Activated naive CD4-positive, alpha-beta T cell (primary cell): Measurements from ENCODE around the gene SERPINA1.
"Not testable (repeated sequence)": the region's sequence is repeated elsewhere in the genome, so short reads cannot be mapped to it uniquely, and the experiment has no call there.

Experiments
- DNase-seq, 4 experiments: peaks; one replicate each; lab custom pipeline; 2025; lab: John Stamatoyannopoulos, UW

Gene SERPINA1

DNA sequence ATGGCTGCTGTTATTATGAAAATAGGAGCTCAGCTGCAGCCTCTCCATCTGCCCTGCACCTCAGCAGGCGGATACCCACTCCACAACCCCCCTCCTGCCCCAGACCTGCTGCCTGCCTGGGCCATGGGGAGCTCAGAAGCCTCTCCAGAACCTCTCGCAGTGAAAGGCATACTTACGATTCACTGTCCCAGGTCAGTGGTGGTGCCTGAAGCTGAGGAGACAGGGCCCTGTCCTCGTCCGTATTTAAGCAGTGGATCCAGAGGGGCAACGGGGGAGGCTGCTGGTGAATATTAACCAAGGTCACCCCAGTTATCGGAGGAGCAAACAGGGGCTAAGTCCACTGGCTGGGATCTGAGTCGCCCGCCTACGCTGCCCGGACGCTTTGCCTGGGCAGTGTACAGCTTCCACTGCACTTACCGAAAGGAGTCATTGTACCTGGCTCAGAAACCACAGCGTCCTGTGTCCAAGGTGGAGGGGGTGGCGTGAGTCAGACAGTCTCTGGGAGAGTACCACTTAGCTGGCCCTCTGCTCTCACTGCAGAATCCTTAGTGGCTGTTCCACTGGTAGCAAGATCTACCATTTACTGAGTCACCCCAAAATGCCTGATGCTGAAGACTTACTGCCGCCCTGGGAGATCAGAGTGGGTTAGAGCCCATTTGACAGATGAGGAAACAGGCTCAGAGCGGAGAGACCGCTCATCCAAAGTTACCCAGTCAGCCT, at the start of gene SERPINA1:
SERPINA1 (minus strand) TSS at position 219 of the 720 bp plus-strand sequence. CDS start 5,365 bp downstream, outside the sequence.
- DNase-seq = no peak

DNA sequence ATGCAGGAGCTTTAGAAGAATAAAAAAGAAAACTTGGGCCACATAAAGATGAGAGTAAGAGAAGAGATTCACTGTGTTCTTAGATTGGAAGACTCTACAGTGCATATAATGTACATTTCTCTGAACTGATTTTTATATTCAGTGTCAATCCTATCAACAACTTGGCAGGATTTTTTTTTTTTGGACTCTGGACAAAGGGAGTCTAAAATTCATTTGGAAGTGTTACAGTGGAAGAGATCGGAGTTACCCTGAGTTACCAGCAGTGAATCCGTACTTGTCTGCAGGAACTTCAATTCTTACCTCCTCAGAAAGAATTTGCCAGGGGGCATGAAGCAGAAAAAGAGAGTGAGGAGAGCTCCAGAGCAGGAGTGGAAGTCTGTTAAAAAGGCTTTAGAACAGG, 40.2 kb upstream of the SERPINA1 start:
- DNase-seq = no peak

DNA sequence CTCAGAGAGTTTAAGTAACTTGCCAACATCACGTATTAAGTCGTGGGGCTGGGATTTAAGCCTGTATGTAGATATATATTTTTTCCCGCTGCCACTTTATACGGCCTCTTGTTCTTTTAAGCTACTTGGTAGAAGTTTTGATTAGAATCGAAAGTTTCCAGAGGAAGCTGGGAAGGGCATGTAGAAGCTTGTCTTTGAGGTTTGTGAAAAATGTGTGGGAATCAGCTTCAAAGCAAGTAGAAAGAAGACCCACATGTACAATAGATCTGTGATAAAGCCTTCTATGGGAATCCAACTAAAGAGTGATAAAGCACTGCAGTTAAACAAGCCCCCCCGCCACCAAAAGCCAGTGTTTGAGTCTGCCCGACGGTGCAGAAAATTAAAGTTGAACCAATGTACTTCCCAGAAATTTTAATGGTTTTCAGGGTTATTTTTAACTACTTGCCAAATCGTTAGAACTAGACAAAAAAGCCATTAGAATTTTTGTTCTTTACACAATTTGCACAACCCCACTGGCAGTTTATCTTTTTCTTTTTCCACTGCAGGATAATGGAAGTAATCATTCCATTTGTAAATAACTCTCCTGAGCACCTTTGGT, 38.7 kb upstream of the SERPINA1 start:
- no peak for DNase-seq

DNA sequence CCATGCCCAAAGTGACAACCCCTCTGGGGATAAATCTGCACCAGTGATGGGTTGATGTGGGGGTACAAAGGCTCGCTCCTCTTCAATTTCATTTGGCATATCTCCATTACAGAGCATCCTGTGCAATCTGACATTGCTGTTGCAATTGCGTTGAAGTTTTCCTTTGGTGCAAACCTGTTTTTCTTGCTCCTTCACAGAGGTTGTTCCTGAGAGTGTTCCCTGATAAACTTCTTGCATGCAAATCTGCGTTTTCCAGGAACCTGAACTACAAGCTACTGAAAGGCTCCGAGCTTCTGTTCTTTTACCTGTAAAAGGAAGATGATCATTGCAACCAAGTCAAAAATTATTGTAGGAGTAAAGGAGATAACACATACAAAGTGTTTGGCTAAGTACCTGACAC, 38.1 kb upstream of the SERPINA1 start:
- DNase-seq = no peak

DNA sequence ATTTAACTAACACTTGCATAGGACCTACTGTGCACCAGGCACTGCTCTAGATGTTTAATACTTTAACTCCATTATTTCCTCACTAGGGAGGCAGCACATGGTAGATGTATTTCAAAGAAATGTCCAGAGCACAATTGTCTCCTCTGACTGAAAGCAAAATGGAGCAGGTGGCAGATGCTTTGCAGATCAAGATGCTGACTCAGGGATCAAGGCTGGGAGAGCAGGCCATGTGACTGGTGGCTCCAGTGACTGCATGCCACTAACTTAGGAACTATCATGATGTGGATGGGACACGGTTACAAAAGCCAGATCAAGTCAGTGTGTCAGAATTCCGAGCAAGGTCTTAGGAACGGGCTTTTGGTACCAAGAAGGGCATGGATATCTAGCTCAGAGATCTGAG, 36.0 kb upstream of the SERPINA1 start:
- no peak for DNase-seq

DNA sequence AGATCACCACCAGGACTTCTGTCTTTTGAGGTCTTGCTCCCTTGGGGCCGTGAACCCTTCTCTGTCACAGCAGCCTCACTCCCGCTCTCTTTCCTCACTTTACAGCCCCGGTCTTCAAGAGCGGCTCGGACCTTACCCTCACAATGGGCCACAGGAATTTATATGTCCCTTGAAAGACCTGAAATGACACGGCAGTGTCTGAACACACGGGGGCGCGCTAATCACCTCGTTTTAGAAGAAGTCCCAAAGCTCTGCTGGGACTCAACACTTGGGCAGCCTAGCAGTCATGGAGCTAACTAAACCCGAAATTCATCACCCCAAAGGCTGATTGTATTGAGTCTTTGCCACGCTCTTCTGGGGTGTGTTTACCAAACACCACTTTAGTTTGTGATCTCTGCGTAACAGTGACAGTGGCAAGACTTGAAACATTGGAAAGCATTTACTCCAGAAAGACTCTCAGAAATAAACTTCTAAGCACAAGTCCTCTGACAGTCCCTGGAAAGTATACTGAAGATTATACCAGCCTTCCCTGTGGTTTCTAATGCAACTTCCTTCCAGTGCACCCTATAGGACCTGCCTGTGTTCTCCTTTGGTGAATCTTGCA, 35.2 kb upstream of the SERPINA1 start:
- DNase-seq = peak in 1 of 4 experiments; percentile 1

DNA sequence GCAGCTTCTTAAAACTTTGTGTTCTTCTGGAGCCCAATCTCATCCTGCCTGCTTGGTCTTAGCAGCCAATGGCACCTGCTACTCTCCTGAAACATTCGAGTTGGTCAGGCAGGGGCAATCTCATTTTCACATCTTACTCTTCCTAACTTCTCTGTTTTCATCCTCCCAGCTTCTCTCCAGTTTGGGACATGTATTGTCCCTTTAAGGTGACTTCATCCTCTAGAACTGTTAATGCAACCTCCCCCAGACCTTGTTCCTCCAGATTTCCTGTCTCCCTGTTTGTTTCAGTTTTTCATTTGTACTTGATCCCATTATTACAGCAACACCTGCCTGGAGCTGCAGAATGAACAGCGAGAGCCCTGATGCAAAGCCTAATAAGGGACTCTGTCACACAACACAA, 32.9 kb upstream of the SERPINA1 start:
- no peak for DNase-seq

DNA sequence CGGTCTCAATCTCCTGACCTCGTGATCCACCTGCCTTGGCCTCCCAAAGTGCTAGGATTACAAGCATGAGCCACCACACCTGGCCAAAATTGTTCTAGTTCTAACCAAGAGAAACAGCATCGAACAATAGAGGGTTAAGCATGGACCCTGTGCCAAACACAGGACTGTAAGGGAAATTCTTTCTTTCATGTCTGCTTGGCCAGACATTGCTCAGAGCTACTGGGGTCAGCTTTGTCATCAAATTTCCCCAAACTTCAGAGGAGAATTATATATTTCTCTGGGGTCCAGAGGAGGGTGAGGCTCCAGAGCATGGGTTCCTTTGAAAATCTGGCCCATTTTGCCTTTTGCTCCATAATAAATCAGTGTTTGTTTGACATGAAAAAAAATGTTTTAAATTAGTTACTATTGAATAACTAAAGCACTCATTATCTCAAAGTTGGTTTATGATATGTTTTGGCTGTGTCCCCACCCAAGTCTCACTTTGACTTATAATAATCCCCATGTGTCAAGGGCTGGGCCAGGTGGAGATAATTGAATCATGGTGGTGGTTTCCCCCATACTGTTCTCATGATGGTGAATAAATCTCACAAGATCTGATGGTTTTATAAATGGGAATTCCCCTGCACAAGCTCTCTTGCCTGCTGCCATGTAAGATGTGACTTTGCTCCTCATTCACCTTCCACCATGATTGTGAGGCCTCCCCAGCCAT, 29.2 kb upstream of the SERPINA1 start:
- DNase-seq = not testable (repeated sequence)

DNA sequence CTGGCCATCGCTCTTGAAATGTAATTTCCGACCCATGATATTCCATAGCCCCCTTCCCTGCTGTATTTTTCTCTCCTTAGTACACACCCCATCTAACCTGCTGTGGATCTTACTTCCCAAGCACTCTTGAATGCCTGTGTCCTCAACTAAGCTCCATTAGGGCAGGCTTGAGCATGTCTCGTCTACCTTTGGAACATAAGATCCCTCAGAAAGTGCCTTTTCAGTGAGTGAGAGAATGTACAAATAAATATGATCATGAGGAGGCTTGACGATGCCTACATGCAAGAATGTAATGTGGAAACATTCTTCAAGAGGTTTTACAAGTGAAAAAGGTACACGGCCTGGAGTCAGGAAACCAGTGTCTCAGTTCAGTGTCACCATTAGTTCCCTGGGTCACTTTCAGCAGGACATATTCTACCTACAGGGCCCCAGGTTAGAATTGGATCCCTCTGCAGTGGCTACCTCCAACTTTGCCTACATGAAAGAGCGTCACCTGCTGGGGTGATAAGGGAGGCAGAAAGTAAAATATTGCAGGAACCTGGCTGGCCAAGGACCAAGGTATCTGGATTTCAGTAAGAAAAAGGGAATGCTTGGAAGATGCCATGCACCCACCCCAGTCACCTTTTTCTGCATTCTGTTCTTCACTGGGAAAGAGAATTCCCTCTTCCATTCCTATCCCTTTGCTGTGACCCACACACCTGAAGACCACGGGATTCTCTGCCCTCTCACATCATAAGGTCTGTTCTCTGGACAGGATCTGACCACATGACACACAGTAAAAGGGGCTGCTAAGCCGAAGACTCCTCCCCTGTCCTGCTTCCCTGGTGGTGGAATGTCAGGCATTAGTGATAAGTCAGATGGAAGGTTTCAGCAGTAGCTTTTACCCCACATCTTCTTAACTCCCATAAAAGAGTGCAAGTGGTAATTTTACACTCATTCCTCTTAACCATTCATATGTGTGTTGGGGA, 24.6 kb upstream of the SERPINA1 start:
- no peak for DNase-seq

DNA sequence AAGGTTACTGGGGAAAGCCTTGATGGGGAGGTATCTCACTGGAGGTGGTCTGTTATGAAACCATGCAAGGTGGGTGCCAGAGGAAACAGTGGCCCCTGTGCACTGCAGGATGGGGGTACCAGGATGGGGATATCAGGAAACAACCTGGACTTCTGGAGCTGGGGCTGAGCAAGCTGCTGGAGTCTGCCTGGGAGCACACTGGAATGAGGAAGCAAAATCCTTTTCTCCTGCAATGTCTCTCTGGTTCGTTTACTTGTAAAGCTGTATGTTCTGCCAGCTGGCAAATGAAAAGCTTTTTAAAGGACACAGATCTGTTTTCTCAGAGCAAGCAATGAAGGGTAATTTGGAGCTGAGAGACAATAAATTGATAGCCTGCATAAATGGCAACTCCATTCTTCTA, 23.2 kb upstream of the SERPINA1 start:
- DNase-seq = no peak

DNA sequence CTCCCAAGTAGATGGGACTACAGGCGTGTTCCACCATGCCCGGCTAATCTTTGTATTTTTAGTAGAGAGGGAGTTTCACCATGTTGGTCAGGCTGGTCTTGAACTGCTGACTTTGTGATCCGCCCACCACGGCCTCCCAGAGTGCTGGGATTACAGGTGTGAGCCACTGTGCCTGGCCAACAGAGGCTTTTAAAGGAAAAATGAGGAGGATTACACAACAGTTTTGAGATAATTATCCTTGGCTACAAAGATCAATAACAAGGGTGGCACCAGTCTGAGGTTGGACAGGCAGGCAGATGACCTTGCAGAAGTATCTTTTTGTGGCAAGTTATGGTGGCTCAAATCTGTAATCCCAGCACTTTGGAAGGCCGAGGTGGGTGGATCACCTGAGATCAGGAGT, 21.0 kb upstream of the SERPINA1 start:
- not testable (repeated sequence) for DNase-seq

DNA sequence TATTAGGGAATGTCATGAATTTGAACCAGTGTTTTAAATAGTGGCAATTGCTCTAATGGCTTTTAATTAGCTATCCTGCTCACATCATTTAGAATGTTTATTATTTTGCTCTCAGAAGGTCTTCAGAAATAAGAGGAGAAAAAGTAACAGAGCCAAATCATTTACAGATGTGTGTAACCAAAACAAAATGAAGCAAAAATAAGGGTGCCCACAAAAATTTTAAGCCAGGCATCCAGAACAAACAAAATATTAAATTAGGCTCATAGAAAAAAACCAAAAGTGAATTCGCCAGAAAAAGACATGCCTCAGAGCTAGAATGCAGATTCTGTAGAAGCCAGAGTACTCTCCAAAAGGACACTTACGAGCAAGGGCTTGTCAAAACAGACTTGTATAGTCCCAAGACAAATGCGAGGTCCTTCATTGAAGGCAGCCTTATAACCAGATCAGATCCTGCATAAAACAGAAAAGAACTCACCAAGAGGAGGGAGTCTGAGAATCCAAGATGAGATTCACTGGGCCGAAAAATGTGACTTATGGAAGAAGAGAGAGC, 20.2 kb upstream of the SERPINA1 start:
- DNase-seq = no peak

DNA sequence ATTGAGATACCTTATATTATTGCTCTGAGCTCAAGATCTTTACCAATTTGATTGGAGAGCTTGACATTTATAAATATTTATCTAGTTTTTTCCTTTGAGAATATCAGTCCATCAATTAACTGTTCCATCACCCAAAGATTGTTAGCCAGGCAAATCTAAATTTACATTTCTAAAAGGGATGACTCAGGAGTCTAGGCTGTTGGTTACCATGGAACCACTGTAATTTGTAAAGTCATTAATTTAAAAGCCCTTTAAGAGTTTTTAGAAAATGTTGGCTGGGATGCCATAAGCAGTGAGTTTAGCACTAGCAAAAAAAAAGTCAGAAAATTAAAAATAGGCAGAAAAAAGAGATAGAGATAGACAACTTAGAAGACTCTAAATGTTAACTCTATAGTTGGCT, 19.5 kb upstream of the SERPINA1 start:
- no peak for DNase-seq

DNA sequence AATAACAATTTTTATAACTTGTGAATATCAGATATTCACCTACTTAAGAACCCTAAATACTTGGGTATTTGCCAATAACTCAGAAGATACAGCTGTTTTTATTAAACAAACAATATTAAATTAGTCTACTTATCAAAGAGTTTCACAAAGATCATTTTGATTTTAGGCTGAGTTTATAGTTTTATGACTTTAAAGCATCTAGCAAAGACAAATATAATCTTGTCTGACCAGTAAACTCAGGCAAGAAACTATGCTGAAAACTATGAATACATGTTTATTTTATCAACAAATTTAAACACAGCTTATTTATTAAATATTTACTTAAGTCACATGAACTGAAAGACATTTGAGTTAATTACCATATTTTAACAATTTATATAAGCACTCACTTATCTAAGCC, 18.5 kb upstream of the SERPINA1 start:
- no peak for DNase-seq

DNA sequence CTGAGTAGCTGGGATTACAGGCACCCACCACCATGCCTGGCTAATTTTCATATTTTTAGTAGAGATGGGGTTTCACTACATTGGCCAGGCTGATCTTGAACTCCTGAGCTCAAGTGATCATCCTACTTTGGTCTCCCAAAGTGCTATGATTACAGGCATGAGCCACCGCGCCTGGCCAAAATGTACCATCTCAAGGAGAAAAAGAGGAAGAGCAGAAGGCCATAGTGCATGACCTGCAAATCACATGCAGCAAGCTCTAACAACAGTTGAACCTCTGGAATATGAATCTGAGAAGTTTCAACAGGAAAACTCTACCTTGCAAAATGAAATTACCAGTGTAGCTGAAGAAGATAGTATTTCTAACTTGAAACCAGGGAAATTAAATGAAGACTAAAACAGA, 17.1 kb upstream of the SERPINA1 start:
- DNase-seq = no peak

DNA sequence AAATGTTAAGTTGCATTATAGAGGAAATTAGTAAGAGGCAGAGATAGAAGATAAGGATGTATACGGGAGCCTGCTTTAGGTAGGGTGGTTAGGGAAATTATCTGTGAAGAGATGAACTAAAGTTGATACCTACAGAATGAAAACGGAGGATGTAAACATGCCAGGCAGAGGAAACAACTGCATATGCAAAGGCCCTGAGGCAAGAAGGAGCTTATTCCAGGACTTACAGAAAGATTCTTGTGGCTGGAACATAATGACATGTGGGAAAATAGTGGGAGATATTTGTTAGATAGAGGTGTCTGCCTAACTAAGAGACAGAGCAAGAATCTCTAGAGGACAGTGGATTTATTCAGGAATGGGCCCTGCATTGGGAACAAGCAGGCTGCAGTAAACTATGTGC, 16.2 kb upstream of the SERPINA1 start:
- no peak for DNase-seq

DNA sequence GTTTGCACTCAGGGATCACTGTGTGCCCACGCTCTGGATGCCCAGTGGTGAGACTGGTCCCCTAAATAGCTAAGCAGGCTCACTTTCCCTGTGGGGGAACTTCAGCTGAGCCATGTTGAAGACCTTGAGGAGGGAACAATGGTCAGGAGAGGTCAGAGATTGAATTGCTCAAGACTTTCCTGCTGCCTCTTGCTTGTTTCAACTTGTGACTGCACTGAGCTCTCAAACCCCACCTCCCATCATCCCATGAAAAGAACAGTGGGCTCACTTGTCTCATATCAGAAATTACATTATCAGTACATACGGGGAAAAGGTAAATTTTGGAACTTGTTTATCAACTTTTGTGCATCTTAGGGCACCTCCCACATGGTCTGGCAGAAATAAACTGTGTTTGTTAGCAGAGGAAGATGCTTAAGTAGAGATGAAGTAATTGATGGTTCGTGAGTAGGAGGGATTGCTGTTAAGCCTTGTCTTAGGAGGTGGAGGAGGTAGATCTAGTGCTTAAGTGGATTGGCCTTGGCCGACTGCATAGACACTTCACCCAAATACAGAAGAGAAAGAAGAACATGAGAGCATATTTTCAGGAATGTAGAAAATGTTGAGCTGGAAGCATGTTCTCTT, 15.0 kb upstream of the SERPINA1 start:
- DNase-seq = no peak

DNA sequence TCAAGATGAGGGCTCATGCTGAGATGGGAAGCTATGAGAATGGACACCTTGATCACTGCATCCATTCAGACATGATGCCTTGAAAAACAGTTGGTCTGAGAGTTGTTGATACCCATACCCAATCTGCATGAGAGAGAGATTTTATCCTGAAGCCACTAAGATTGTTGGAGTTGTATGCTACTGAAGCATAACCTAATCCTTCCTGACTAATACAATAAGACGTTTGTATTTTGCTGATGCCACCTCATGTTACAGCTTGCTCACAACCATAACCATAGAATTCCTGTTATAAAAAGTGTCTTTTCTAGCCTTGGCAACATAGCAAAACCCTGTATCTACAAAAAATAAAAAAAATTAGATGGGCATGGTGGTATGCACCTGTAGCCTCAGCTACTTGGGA, 12.7 kb upstream of the SERPINA1 start:
- no peak for DNase-seq

DNA sequence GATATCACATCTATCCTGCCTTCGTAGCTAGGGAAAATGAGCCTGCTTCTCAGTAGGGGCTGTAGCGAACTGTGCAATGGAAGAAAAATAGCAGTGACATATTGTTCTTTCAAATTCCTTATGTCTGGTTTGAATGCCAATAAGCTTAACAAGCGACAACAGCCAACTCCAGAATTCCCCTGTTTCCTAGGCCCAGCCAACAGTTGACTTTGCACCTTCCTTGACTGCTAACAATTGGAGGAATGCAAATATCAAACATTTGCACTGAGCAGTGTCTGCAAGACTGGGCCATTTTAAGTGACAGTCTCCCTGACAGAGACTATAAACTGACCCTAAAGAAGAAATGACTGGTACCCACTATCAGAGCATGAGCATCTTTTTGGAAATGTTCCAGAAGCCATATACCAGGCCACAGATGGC, 12.0 kb upstream of the SERPINA1 start:
- DNase-seq = no peak

DNA sequence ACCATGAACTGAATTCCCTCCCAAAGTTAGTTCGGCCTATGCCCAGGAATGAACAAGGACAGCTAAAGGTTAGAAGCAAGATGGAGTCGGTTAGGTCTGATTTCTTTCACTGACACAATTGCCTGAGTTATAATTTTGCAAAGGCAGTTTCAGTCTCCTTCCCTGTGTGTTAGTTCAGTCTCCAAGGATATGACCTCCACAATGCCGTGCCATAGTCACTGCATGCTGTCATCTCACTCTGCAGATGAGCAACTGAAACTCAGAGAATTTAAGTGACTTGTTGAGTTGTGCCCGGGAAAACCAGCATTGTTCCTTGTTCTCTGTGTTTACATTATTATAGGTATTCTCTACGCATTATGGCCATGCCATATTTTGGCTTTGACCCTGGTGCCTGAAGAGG, 10.1 kb upstream of the SERPINA1 start:
- DNase-seq = no peak

DNA sequence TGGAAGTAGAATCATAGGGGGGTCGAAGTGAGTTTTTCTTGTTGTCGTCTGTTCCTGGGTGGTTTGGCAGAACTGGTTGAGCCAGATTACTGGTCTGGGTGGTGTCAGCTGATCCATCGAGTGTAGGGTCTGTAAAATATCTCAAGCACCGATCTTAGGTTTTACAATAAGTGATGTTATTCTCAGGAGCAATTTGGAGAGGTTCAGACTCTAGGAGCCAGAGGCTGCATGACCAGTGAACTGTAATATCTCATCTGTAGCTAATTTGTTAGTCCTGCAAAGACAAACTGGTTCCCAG, 9.7 kb upstream of the SERPINA1 start:
- DNase-seq = no peak
